Measurements from ENCODE around the gene ASB13.

The ASB13 gene

GRCh38 chr10:5652746-5653145, 13.6 kb downstream of the ASB13 start:
- H3K9ac ChIP-seq (ENCODE audit: low read length) = no peak overlapping the region

GRCh38 chr10:5651388-5651764, 15.0 kb downstream of the ASB13 start:
- Histone ChIP-seq H3K9me2 (replicated peaks; ENCODE audit: insufficient read depth, low read length) (no peaks in the 10 kb centered on the region), H3K27ac (ENCODE audit: low read length) (no peak overlapping the region), H3K27me3 (replicated peaks; ENCODE audit: insufficient read depth, low read length) (no peaks in the 10 kb centered on the region), H3K4me3 (ENCODE audit: low read length) (no peak overlapping the region), H3F3A (ENCODE audit: insufficient read depth, low read length) (peaks cover 12% of the 10 kb centered on the region), H3K9ac (ENCODE audit: low read length) (no peak overlapping the region), H3K36me3 (replicated peaks; ENCODE audit: insufficient read depth, low read length) (no peaks in the 10 kb centered on the region), H3K9me3 (replicated peaks; ENCODE audit: insufficient read depth, low read length) (no peaks in the 10 kb centered on the region), H3K4me2 (ENCODE audit: low read depth, low read length) (no peak overlapping the region), H3K79me2 (ENCODE audit: low read length) (no peaks in the 10 kb centered on the region), H4K20me1 (ENCODE audit: insufficient read depth, low read length) (no peaks in the 10 kb centered on the region), H2AFZ (ENCODE audit: low read length) (no peak overlapping the region), H3K4me1 (ENCODE audit: low read length) (peaks cover 16% of the 10 kb centered on the region)
- DNase-seq = no peak
- TF ChIP-seq CTCF (IDR thresholded peaks at IDR 0.05; ENCODE audit: low read length) (no peak), EZH2 (optimal IDR thresholded peaks at IDR 0.05; ENCODE audit: low read depth, low read length) (no peak)

More at GRCh38 chr10:5652746-5653145, 13.6 kb downstream of the ASB13 start:
- H3K79me2 ChIP-seq (ENCODE audit: low read length) = no peaks in the 10 kb centered on the region
- H3K4me1 ChIP-seq (ENCODE audit: low read length) = peaks cover 23% of the 10 kb centered on the region
- H3F3A ChIP-seq (ENCODE audit: insufficient read depth, low read length) = peaks cover 12% of the 10 kb centered on the region
- no peak for DNase-seq
- H3K27ac ChIP-seq (ENCODE audit: low read length) = no peak overlapping the region
- H2AFZ ChIP-seq (ENCODE audit: low read length) = no peak overlapping the region
- TF ChIP-seq EZH2 (optimal IDR thresholded peaks at IDR 0.05; ENCODE audit: low read depth, low read length) (no peak), EZH2phosphoT487 (IDR thresholded peaks at IDR 0.05; ENCODE audit: low read length) (no peak), CTCF (IDR thresholded peaks at IDR 0.05; ENCODE audit: low read length) (no peak)
- no peaks in the 10 kb centered on the region for H3K9me3 ChIP-seq (replicated peaks; ENCODE audit: insufficient read depth, low read length)
- H3K9me2 ChIP-seq (replicated peaks; ENCODE audit: insufficient read depth, low read length) = no peaks in the 10 kb centered on the region
- no peaks in the 10 kb centered on the region for H3K36me3 ChIP-seq (replicated peaks; ENCODE audit: insufficient read depth, low read length)
- no peaks in the 10 kb centered on the region for H4K20me1 ChIP-seq (ENCODE audit: insufficient read depth, low read length)
- no peak overlapping the region for H3K4me2 ChIP-seq (ENCODE audit: low read depth, low read length)
- H3K4me3 ChIP-seq (ENCODE audit: low read length) = no peak overlapping the region
- H3K27me3 ChIP-seq (replicated peaks; ENCODE audit: insufficient read depth, low read length) = no peaks in the 10 kb centered on the region

- peaks cover 15% of the 10 kb centered on the region for H3K4me1 ChIP-seq (ENCODE audit: low read length)
- H3F3A ChIP-seq (ENCODE audit: insufficient read depth, low read length) = peaks cover 12% of the 10 kb centered on the region
- H2AFZ ChIP-seq (ENCODE audit: low read length) = no peak overlapping the region
- TF ChIP-seq EZH2 (optimal IDR thresholded peaks at IDR 0.05; ENCODE audit: low read depth, low read length) = no peak
- no peak for TF ChIP-seq EZH2phosphoT487 (IDR thresholded peaks at IDR 0.05; ENCODE audit: low read length)
- no peak for TF ChIP-seq CTCF (IDR thresholded peaks at IDR 0.05; ENCODE audit: low read length)
- no peaks in the 10 kb centered on the region for H3K27me3 ChIP-seq (replicated peaks; ENCODE audit: insufficient read depth, low read length)
- no peaks in the 10 kb centered on the region for H3K79me2 ChIP-seq (ENCODE audit: low read length)
- no peak overlapping the region for H3K27ac ChIP-seq (ENCODE audit: low read length)
- H3K9ac ChIP-seq (ENCODE audit: low read length) = no peak overlapping the region
- H4K20me1 ChIP-seq (ENCODE audit: insufficient read depth, low read length) = no peaks in the 10 kb centered on the region
- no peak overlapping the region for H3K4me3 ChIP-seq (ENCODE audit: low read length)
- H3K4me2 ChIP-seq (ENCODE audit: low read depth, low read length) = no peak overlapping the region
- H3K9me3 ChIP-seq (replicated peaks; ENCODE audit: insufficient read depth, low read length) = no peaks in the 10 kb centered on the region
- no peaks in the 10 kb centered on the region for H3K36me3 ChIP-seq (replicated peaks; ENCODE audit: insufficient read depth, low read length)
- DNase-seq = no peak
- H3K9me2 ChIP-seq (replicated peaks; ENCODE audit: insufficient read depth, low read length) = no peaks in the 10 kb centered on the region
Observed at GRCh38 chr10:5650664-5651387, 15.6 kb downstream of the ASB13 start.
